Measurements from ENCODE around the gene FBXL15. TPM values are rescaled to one million over a fixed set of nuclear protein-coding genes. Genes with fewer than 3 reads are reported as not detected.

The FBXL15 gene, protein sequence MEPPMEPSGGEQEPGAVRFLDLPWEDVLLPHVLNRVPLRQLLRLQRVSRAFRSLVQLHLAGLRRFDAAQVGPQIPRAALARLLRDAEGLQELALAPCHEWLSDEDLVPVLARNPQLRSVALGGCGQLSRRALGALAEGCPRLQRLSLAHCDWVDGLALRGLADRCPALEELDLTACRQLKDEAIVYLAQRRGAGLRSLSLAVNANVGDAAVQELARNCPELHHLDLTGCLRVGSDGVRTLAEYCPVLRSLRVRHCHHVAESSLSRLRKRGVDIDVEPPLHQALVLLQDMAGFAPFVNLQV
- total RNA-seq, result 10 to 100 TPM; 14.1 to 15.7 TPM

- H3K9me3 Mint-ChIP-seq, result no peaks in the 10 kb centered on the region
- peak within 1 kb of the TSS; percentile 91 for H3K27ac Mint-ChIP-seq
- intact Hi-C loops (cut with micrococcal nuclease), result no loop called here
These were observed at the start of gene FBXL15 for GRCh38 chr10:102420714-102421506. FBXL15 (plus strand) TSS chr10:102420836; CDS start chr10:102421130, 294 bp downstream.

GRCh38 chr10:102371295-102371694, 49.3 kb upstream of the FBXL15 start:
- no peak overlapping the region for H3K27ac Mint-ChIP-seq
- DNase-seq, result no peak
- H3K9me3 Mint-ChIP-seq, result no peaks in the 10 kb centered on the region
- ChIA-PET POLR2A (interaction anchor here (1.1 kb wide), 1 partner anchor 145 kb away, joined by 3 read pairs; no protein-coding TSS in a partner anchor), CTCF (interaction anchor here (1.3 to 8.7 kb wide), 4 partner anchors 12 to 141 kb away, joined by 3 to 73 read pairs (median 14); no protein-coding TSS in a partner anchor)
- H3K4me3 Mint-ChIP-seq, result no peak overlapping the region
- ATAC-seq, result no peak
- H3K27me3 Mint-ChIP-seq, result no peaks in the 10 kb centered on the region
- TF ChIP-seq, protein P1, sequence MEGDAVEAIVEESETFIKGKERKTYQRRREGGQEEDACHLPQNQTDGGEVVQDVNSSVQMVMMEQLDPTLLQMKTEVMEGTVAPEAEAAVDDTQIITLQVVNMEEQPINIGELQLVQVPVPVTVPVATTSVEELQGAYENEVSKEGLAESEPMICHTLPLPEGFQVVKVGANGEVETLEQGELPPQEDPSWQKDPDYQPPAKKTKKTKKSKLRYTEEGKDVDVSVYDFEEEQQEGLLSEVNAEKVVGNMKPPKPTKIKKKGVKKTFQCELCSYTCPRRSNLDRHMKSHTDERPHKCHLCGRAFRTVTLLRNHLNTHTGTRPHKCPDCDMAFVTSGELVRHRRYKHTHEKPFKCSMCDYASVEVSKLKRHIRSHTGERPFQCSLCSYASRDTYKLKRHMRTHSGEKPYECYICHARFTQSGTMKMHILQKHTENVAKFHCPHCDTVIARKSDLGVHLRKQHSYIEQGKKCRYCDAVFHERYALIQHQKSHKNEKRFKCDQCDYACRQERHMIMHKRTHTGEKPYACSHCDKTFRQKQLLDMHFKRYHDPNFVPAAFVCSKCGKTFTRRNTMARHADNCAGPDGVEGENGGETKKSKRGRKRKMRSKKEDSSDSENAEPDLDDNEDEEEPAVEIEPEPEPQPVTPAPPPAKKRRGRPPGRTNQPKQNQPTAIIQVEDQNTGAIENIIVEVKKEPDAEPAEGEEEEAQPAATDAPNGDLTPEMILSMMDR (IDR thresholded peaks at IDR 0.05), result no peak
- H3K36me3 Mint-ChIP-seq (ENCODE audit: low read depth), result peaks cover 45% of the 10 kb centered on the region
- H3K4me1 Mint-ChIP-seq (ENCODE audit: low read depth), result no peaks in the 10 kb centered on the region
- intact Hi-C loops (cut with micrococcal nuclease), result no loop called here

More at GRCh38 chr10:102420714-102421506, at the start of gene FBXL15:
- DNase-seq (peak; percentile 98), ATAC-seq (peak; percentile 85)
- POLR2A ChIA-PET, result interaction anchor here (0.9 to 7.3 kb wide), 19 partner anchors 10 to 305 kb away, joined by 3 to 73 read pairs (median 6); partner anchors contain the start of genes ARL3, C10orf95, CUEDC2 and NFKB2
- CTCF ChIA-PET, result interaction anchor here (0.8 to 6.2 kb wide), 12 partner anchors 11 to 190 kb away, joined by 3 to 143 read pairs (median 6); partner anchors contain the start of genes C10orf95, CUEDC2 and NFKB2
- Mint-ChIP-seq H3K4me3 (peak within 1 kb of the TSS; percentile 87), H3K4me1 (ENCODE audit: low read depth) (peaks cover 25% of the 10 kb centered on the region), H3K36me3 (ENCODE audit: low read depth) (peaks cover 8% of the 10 kb centered on the region), H3K27me3 (peaks cover 15% of the 10 kb centered on the region)
- TF ChIP-seq, protein P1 (IDR thresholded peaks at IDR 0.05), result no peak

DNA sequence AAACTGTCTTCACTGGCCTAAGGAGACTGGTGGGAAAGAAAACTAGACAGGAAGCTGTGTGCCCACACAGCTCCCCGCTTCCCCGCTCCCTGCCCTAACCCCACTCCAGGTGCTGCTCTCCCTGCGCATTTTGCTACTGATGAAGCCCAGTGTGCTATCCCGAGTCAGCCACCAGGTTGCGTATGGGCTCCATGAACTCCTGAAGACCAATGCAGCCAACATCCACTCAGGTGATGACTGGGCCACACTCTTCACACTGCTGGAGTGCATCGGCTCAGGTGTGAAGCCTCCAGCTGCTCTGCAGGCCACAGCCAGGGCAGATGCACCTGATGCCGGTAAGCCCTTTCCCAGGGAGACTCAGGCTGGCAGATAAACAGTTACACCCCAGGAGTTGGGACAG, 45.4 kb upstream of the FBXL15 start:
- Mint-ChIP-seq H3K27ac (no peak overlapping the region), H3K4me3 (no peak overlapping the region), H3K27me3 (no peaks in the 10 kb centered on the region), H3K36me3 (ENCODE audit: low read depth) (peaks cover 26% of the 10 kb centered on the region), H3K9me3 (no peaks in the 10 kb centered on the region), H3K4me1 (ENCODE audit: low read depth) (no peaks in the 10 kb centered on the region)
- DNase-seq (no peak), ATAC-seq (no peak)
- TF ChIP-seq, protein P1 (IDR thresholded peaks at IDR 0.05), result no peak
- ChIA-PET CTCF (interaction anchor here (0.7 to 8.7 kb wide), 3 partner anchors 22 to 146 kb away, joined by 3 to 73 read pairs (median 10); no protein-coding TSS in a partner anchor), POLR2A (interaction anchor here (1.4 kb wide), 1 partner anchor 149 kb away, joined by 3 read pairs; the partner anchor contains the start of gene ELOVL3)
- intact Hi-C loops (cut with micrococcal nuclease), result no loop called here

- Mint-ChIP-seq H3K9me3 (no peaks in the 10 kb centered on the region), H3K27me3 (no peaks in the 10 kb centered on the region), H3K27ac (no peak overlapping the region), H3K36me3 (ENCODE audit: low read depth) (peaks cover 22% of the 10 kb centered on the region), H3K4me3 (no peak overlapping the region), H3K4me1 (ENCODE audit: low read depth) (no peaks in the 10 kb centered on the region)
- TF ChIP-seq, protein P1 (IDR thresholded peaks at IDR 0.05), result no peak
- POLR2A ChIA-PET, result interaction anchor here (1.4 kb wide), 1 partner anchor 150 kb away, joined by 3 read pairs; the partner anchor contains the start of gene ELOVL3
- intact Hi-C loops (cut with micrococcal nuclease), result no loop called here
- ATAC-seq, result no peak
- DNase-seq, result no peak
- CTCF ChIA-PET, result interaction anchor here (0.7 to 8.7 kb wide), 3 partner anchors 23 to 147 kb away, joined by 3 to 73 read pairs (median 10); no protein-coding TSS in a partner anchor
These were observed 44.8 kb upstream of the FBXL15 start for GRCh38 chr10:102375867-102376266.

All from activated CD8-positive, alpha-beta T cell treated with anti-CD3 and anti-CD28 coated beads for 36 hours (primary cell).